HG03565 (cell line): ENCODE results near the gene SZRD1.

Experiments
- ATAC-seq: cut with Tn5 transposase; IDR thresholded peaks from one replicate; pipeline ENCODE4 v1.9.1; 2021; ENCODE audit warnings: mild to moderate bottlenecking, moderate library complexity; ENCODE audit not compliant: unreplicated experiment

SZRD1 gene

DNA sequence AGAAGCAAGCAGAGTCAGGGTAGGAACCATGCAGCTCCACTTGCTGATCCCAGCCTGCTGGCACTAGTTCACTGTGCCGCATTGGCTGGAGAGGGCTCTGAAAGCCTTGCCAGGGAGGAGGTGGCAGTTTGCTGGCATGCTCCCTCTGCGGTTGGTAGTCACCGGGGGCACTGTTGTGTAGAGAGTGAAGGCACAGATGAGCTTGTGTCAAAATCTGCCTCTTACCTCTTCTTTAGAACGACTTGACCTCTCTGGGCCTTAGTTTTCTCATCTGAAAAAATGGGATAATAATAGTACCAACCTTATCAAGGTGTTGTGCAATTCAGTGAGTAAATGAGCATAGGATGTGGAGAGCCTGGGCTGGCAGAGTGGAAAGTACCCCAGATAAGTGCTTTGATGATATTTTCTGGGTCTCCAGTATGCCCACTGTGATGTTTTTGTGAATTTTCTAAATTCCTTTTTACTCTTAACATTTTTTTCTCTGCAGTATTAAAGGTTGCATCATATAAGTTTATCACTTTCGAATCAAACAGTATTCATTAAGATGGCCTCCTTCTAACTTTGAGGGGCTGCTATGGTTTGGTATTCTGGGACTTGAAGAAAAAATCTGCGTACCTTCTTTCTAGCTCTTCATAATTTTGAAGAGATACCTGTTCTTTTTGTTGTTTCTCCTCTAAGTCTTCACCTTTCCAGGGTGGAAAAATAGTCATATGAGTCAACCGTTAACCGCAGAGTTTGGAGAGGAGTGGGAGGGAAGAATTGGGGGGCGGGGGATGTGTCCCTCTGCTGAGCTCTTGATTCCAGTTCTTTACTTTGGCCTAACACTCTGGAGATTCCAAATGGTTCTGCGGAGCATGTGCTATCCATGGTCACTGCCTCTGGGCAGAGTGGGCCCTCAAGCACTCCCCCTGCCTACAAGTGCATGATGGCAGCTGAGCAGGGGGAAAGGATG, 26.8 kb downstream of the SZRD1 start:
- no peak for ATAC-seq

DNA sequence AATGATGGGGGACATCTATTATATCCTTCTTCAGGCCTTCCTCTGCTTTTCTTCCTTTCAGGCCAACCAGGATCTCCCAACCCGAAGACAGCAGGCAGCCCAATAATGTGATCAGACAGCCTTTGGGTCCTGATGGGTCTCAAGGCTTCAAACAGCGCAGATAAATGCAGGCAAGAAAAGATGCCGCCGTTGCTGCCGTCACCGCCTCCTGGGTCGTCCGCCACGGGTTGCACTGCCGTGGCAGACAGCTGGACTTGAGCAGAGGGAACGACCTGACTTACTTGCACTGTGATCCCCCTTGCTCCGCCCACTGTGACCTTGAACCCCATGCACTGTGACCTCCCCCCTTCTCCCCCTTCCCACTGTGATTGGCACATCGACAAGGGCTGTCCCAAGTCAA, 27.9 kb downstream of the SZRD1 start:
- ATAC-seq = no peak

DNA sequence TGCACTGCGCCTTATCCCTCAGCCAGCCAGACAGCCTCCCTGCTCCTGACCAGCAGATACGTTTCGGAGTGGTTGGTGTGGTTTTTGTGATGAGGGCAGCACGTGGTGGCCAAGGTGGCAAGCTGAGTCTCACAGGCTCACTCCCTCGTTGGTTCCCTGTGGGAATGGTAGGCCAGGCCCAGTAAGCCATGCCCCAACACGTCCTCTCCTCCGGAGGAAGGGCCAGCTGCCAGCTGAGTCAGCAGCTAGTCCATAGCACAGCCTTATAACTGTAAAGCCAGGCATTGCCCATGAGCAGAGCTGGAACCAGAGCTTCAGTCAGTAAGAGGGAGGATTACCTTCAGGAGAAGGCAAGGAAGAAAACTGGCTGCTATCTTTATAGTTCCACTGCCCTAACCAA, 29.5 kb downstream of the SZRD1 start:
- no peak for ATAC-seq

DNA sequence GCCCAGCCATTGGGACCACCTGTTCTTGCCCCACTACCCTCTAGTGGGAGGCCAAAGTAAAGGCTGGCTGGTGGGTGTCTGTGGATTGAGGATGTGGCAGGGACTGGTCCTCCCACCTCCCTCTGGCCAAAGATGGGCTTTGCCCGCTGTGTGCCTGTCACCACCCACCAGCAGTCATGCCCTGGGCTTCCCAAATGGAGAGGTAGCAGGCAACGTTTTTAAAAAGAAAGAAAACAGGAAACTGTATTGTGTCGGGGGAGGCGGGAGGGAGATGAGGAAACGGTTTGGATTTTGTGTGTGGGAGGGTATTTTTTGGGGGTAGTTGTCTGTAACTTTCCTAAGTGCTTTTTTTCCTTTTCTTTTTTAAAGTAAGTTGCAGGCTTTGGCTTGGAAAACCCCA, 30.1 kb downstream of the SZRD1 start:
- no peak for ATAC-seq

DNA sequence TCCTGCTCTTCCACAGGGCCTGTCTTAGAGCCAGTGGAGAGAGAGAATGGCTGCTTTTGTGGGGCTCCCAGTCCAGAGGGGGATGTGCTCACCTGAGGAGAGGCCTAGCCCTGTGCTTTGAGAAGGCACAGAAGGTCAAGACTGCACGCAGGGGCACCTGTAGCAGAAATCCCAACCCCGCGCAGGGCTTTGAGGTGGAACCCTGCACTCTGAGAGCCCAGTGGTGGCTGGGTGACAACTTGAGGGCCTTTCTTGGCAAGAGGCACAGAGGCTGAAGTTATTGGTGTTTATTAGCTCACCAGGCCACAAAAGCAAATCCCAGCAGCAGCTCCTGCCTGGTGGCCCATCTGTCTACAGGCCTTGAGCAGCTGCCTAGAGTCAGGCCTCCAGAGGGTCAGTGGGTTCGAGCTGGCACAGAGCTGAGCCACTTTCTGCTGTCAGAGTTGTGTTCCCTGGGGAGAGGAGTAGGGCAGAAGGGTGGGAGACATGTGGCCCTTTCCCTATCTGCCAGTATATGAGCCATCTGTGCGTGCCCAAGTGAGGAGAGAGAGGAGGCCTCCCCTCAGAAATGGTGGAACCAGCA, 31.4 kb downstream of the SZRD1 start:
- no peak for ATAC-seq

DNA sequence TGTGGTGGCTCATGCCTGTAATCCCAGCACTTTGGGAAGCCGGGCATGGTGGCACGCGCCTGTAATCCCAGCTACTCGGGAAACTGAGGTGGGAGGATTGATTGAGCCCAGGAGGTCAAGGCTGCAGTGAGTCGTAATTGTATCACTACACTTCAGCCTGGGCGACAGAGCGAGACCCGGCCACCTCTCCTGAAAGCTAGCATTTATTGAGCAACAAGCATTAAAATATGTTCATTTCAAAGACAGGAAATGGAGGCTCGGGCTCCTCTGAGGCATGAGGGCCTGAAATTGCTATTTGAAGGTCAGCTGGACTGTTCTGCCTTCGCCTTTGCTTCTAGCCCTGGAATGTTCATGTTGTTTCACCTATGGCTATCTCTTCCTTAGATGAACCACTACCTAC, 35.7 kb downstream of the SZRD1 start:
- no peak for ATAC-seq

DNA sequence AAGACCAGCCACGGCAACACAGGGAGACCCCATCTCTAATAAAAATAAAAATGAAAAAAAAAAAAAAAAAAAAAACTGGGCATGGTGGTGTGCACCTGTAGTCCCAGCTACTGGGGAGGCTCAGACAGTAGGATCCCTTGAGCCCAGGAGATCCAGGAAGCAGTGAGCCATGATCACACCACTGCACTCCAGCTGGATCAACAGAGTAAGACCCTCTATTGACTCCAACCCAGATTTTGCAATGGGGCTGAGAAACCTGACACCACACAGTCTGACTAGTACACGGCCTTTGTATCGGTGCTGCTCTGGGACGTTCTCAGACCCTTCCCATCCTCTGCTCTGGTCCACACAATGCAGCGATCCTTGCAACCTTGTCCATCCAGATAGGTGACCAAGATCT, 38.4 kb downstream of the SZRD1 start:
- no peak for ATAC-seq

DNA sequence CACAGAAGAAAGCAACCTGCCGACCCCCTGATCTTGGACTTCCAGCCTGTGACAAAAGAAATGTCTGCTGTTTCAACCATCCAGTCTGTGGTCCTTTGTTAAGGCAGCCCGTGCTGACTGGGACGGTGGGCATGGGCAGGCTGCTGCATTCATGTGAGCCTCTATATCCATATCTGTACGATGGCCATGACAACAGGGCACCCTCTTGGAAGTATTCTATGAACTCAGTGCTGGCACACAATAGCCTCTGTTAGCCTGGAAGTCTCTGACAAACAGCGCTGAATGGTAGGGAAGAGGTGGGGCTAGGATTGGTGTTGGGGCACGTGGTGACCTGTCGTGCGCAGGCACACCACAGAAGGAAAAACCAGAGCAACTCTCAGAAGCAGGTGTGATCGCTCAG, 39.8 kb downstream of the SZRD1 start:
- ATAC-seq = no peak

DNA sequence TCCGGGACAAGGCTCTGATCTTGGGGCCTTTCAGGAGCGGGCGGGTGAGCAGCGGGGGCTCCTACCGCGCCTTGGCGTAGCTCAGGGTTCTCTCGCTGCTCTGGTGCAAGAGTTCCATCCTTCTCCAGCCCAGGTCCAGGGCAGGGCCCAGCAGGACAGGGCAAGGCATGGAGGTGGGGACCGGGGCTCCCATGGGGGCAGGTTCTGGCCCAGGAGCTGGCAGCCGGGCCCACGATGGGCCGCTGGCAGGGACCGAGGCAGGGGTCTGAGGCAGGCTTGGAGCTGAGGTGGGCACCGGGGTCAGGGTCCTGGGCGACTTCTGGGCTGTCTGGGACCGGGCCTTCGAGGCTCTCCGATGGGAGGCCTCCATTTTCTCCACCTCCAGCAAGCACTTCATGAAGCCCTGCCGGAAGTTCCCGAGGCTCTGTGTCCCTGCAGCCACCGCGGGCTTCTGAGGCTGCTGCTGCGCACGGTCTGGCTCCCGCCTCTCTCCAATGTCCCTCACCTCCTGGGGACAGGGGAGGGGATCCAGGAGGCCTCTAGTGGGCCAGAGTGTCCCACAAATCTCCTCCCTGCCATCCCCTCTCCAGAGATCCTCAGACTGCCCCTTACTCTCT, 42.6 kb downstream of the SZRD1 start:
- no peak for ATAC-seq

DNA sequence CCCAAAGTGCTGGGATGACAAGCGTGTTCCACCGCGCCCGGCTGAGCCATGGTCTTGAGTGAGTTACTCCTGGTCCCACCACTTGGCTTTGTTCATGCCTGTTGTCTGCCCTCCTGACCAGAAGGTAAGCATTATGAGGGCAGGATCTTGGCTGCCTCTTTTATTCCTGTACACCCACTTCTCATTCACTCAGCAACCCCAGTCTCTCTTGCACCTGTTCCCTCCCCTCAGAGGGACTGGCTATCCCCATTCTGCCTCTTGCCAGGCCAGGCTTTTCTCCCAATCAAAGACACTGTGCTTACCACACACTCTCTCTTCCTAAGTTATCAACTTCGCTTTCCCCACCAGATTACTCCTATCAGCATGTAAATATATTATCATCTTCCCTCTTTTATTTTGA, 43.8 kb downstream of the SZRD1 start:
- ATAC-seq = no peak

DNA sequence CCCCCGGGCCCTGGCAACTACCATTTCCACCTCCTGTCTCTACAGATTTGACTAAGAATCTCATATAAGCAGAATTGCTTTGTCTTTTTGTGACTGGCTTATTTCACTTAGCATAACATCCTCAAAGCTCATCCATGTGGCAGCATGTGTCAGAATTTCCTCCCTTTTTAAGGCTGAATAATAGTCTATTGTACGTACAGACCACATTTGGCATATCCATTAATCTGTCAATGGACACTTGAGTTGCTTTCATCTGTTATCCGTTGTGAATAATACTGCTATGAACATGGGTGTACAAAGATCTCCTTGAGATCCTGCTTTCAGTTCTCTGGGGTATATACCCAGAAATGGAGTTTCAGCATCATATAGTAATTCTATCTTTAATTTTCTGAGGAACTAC, 46.1 kb downstream of the SZRD1 start:
- no peak for ATAC-seq

DNA sequence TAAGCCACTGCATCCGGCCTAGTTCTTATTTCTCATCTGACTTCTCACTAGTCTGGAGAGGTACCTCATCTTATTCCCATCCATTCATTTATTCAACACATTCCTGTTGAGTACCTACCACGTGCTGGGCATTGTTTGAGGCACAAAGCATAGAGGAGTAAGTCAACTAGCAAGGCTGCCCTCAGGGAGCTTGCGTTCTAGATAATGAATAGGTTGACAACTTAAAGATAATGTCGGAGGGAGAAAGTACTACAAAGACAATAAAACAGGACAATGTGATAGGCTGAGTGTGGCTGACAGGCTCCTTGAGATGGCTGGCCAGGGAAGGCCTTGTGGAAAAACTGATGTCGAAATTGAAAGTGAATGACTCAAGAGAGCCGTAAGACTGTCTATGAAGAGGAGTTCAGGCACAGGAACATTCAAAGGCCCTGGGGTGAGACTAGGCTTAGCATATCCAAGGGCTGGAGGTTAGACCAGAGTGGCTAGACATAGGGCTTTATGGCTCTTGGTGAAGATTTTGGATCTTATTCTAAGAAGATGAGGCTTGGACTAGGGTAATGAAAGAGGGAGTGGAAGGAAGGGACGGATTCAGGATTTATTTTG, 51.9 kb downstream of the SZRD1 start:
- no peak for ATAC-seq

DNA sequence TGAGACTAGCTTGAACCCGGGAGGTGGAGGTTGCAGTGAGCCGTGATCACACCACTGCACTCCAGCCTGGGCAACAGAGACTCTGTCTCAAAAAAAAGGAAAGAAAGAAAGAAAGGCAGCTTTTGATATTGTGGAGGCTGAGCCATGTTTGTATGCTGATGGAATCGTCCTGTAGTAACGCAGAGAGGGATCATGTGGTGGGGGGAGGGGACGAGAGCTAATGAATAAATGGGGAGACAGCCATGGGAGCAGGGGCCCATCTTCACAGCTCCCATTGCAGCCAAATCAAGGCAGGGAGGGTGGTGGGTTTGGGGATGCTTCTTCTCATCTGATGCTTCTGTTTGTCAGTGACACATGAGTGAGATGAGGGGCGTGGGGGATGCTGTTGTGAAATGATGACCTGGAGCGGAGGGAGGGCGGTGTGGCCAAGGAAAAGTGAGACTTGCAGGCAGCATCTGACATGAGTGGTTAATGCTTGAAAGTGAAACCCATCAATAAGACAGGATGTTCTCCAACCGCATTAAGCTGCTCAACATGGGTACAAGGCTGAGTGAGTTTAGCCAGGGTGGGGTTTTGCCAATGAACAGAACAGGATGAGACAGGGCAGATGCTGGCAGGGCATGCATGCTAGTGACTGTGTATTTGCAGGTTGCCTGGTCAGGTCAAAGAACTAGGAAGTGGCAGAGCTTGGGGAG, 53.5 kb downstream of the SZRD1 start:
- ATAC-seq = peak; percentile 60

DNA sequence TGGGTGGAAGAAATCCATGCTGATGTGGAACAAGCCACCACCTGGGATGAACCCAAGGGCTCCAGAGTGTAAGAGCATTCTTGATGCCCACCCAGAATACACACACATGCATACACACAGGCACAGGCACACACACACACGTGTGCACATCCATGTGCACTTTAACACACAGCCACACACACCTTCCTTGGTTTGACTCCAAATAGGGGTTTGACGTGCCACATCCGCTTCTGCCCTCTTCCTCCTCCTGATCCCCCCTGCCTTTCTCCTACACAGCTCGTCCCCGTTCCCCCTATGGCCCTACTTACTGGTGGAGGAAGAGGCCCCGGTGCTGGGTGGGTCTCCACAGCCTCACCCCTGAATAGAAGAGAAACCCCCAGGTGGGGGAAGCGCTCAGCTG, 54.2 kb downstream of the SZRD1 start:
- no peak for ATAC-seq

DNA sequence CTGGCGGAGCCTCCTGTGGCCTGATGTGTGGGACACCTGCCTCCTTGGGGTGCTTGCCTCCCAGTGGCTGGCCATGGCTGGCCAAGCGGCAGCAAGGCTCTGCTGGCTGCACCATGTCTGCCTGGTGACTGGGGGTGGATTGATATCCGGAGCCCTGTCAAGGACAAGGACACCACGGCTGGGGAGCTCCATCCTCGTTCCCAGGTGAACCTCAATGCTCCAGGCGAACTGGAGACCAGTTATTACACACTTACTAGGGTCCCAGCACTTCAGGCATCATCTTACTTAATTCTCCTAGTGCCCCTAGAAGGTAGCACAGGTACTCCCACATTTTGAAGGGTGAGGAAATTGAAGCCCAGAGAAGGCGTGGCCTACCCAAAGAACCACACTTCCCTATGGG, 55.0 kb downstream of the SZRD1 start:
- no peak for ATAC-seq

DNA sequence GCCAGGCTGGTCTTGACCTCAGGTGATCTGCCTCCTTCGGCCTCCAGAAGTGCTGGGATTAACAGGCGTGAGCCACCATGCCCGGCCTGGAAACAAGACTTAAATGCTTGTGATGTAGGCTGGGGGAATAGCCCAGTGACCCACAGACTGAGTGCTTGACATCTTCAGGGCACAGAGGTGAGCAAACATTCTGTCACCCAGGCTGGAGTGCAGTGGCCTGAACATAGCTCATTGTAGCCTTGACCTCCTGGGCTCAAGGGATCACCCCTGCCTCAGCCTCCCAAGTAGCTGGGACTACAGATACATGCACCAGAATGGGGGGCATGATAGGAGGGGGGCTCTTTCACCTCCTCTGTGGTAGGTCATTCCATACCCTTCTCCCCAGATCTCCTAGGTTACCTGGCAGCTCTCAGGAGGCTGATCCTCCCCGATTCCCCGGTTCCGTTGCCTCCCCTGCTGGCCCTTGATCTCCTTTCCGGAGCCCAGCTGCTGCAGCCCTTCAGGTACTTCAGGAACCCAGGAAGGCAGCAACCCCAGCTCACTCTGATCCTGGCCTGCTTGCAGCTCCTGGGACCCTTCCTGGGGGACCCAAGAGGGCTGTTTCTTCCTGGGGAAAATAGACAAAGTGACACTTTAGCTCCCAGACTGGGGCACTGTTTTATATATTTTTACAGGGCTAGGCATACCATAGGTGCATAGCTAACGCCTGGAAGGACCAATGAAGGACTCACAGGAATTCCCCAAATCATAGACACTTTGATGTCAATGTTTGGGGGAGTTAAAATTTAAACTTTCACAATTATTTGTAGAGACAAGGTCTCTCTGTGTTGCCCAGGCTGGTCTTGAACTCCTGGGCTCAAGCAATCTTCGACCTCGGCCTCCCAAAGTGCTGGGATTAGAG, 58.3 kb downstream of the SZRD1 start:
- ATAC-seq = no peak

DNA sequence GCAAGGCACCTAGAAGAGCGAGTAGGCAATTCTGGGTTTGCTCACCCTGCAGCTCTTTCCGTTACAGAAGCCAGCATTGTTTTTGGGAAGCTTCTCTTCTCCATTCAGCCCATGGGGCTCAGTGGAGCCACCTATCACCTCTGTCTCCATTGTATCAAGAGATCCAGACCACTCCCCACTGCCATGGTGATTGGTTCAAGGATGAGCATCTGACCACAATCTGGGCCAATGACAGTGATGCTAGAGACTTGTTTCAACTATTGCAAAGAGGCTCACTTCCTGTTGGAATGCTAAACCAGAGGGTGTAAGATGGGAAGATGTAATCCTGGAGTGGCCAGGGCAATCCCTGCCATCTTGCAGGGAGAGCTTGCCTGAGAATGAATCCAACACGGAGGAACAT, 63.6 kb downstream of the SZRD1 start:
- no peak for ATAC-seq

DNA sequence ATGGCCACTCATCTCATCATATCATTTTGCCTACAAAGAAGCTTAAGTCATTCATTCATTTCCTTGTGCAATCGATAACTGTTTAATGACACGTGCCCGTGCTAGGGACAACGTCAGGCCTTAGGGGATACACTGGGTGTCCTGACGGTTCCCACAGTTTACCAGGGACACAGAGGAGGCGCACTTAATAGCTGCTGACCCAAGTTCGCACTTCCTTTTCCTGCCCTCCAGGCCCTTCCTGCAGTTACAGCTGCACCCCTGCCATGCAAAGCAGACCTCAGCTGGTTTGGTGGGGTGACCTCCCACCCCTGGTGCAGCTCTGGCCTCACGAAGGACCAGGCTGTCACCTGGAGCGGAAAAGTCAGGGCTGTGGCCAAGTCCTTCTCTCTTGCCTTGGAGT, 66.0 kb downstream of the SZRD1 start:
- ATAC-seq = no peak

DNA sequence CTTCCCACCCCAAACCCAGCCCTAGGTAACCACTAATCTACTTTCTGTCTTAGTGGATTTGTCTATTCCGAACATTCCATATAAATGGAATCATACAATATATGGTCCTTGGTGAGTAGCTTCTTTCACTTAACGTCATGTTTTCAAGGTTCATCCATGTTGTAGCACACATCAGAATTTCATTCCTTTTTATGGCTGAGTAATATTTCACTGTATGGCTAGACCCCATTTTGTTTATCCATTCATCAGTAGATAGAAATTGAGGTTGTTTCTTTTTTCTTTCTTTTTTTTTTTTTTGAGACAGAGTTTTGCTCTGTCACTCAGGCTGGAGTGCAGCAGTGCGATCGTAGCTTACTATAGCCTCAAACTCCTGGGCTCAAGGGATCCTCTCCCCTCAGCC, 67.0 kb downstream of the SZRD1 start:
- no peak for ATAC-seq

DNA sequence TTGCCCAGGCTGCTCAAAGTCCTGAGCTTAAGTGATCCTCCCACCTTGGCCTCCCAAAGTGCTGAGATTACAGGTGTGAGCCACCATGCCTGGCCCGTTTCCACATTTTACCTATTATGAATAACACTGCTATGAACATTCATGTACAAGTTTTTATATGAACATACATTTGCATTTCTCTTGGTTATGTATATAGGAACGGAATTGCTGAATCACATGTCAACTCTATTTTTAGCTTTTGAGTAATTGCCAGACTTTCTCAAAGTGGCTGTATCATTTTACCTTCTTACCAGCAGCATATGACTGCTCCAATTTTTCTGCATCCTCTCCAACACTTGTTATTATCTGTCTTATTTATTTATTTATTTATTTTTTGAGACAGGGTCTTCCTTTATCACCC, 67.5 kb downstream of the SZRD1 start:
- no peak for ATAC-seq
